ENCODE data around the gene ABCG2. TPM values are rescaled to one million over a fixed set of nuclear protein-coding genes. Genes with fewer than 3 reads are reported as not detected.

Gene ABCG2
- total RNA-seq, 1 donor from 2014 or later = 37.0 TPM

DNA sequence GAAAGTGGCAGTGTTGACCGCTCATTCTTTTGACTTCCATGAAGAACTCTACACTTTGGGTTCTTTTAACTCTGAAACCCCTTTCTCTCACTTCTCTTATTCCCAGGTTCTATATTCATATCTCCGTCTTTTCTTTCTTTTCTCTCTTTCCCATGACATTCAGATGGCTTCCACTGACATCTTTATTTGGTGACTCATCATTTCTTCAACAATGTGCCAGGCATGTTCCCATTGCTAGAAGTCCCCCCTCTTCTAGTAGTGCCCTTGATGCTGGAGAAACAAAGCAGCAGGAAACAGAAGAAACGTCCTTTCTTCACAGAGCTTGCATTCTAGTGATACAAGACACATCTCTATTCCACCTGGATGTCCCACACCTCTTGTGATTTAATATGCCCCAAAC lies 117.7 kb downstream of the ABCG2 start:
- H3K9me3 Mint-ChIP-seq (ENCODE audit: unreplicated experiment) = no peaks in the 10 kb centered on the region
- DNase-seq (ENCODE audit: low spot score) = no peak
- H3K4me1 Mint-ChIP-seq (ENCODE audit: unreplicated experiment) = no peaks in the 10 kb centered on the region
- peaks cover 27% of the 10 kb centered on the region for H3K36me3 Mint-ChIP-seq (ENCODE audit: low read depth, unreplicated experiment)
- no peaks in the 10 kb centered on the region for H3K27me3 Mint-ChIP-seq (ENCODE audit: unreplicated experiment)
- H3K4me3 Mint-ChIP-seq (ENCODE audit: unreplicated experiment) = no peak overlapping the region
- TF ChIP-seq, protein P1, sequence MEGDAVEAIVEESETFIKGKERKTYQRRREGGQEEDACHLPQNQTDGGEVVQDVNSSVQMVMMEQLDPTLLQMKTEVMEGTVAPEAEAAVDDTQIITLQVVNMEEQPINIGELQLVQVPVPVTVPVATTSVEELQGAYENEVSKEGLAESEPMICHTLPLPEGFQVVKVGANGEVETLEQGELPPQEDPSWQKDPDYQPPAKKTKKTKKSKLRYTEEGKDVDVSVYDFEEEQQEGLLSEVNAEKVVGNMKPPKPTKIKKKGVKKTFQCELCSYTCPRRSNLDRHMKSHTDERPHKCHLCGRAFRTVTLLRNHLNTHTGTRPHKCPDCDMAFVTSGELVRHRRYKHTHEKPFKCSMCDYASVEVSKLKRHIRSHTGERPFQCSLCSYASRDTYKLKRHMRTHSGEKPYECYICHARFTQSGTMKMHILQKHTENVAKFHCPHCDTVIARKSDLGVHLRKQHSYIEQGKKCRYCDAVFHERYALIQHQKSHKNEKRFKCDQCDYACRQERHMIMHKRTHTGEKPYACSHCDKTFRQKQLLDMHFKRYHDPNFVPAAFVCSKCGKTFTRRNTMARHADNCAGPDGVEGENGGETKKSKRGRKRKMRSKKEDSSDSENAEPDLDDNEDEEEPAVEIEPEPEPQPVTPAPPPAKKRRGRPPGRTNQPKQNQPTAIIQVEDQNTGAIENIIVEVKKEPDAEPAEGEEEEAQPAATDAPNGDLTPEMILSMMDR (IDR thresholded peaks at IDR 0.05; ENCODE audit: unreplicated experiment) = no peak
- no peak overlapping the region for H3K27ac Mint-ChIP-seq (ENCODE audit: unreplicated experiment)

Other genes with a start within 250 kb of the ABCG2 start
- 4.7 TPM for gene SPP1, start 182.9 kb downstream of the ABCG2 start, total RNA-seq (ENCODE audit: unreplicated experiment)
- gene PKD2, start 151.0 kb downstream of the ABCG2 start, total RNA-seq (ENCODE audit: unreplicated experiment) = 31.1 TPM
- gene PPM1K, start 125.9 kb upstream of the ABCG2 start, total RNA-seq (ENCODE audit: unreplicated experiment) = 9.7 TPM
- gene HERC6, start 220.2 kb upstream of the ABCG2 start, total RNA-seq (ENCODE audit: unreplicated experiment) = 3.2 TPM

Measured in endothelial cell (in vitro differentiated cells).